GM19468 (cell line): ENCODE data around the gene TMEM233.
"Not testable (repeated sequence)": the region's sequence is repeated elsewhere in the genome, so short reads cannot be mapped to it uniquely, and the experiment has no call there.

ENCODE experiments used
- ATAC-seq: cut with Tn5 transposase; IDR thresholded peaks from one replicate; pipeline ENCODE4 v1.9.1; 2021; ENCODE audit warnings: mild to moderate bottlenecking, moderate library complexity, moderate number of reproducible peaks; ENCODE audit not compliant: unreplicated experiment; ENCODE audit errors: extremely low read depth

The TMEM233 gene

DNA sequence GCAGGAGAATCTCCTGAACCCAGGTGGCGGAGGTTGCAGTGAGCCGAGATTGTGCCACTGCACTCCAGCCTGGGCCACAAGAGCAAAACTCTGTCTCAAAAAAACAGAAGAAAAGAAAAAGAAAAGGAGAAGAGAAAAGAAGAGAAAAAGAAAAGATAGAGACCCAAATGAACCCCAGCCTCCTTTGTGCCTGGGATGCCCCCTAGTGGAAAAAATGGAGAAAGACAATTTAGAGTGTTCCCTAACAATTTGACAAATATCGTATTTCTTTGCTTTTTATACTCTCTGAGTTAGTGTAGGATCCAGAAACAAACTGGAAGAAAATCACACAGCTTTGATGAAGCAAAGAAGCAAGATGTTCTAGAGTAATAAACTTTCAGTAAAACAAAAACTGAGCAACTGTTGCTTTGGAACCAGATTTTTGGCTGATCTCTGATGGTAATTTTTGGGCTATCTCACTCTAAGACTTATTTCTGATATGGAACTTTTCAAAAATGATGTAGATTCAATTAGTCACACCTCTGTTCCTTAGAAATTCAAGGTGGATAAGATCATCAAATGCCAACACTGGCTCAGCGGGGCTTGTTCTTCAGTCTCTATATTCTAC, 55.7 kb downstream of the TMEM233 start:
- no peak for ATAC-seq

- ATAC-seq: no peak
Observed at GRCh38 chr12:119652665-119653064, 59.1 kb downstream of the TMEM233 start.

DNA sequence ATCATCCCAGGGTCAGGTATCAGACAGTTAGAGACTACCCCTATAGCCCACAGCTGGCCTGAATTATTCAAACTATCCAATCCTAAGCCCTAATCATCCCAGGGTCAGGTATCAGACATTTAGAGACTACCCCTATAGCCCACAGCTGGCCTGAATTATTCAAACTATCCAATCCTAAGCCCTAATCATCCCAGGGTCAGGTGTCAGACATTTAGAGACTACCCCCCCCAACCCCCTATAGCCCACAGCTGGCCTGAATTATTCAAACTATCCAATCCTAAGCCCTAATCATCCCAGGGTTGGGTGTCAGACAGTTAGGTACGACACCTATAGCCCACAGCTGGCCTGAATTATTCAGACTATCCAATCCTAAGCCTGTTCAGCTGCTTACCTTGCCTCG, 63.4 kb downstream of the TMEM233 start:
- not testable (repeated sequence) for ATAC-seq

- not testable (repeated sequence) for ATAC-seq
Observed at GRCh38 chr12:119658166-119658565, 64.6 kb downstream of the TMEM233 start.

GRCh38 chr12:119659289-119659897, 65.8 kb downstream of the TMEM233 start:
- ATAC-seq: no peak

- ATAC-seq: no peak
Observed at GRCh38 chr12:119660076-119660475, 66.5 kb downstream of the TMEM233 start.

GRCh38 chr12:119661882-119662281, 68.3 kb downstream of the TMEM233 start:
- ATAC-seq: no peak

DNA sequence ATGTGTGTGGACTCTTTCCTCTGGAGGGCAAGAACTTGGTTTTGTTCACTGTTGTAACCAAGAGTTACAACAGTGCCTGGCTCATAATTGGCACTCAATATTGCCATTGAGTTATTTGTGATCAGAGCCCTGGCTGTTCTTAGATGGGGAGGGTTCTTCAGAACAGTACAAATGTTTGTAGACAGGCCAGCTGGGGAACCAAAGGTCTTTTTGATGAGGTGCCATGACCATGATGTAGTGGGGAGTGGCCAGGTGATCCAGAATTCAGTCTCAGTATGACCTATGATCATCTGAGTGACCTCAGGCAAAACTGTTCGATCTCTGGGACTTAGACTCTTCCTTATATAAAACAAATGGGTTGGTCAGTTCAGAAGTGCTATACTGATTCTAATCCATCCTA, 71.1 kb downstream of the TMEM233 start:
- ATAC-seq: no peak

- ATAC-seq: no peak
Observed at GRCh38 chr12:119665164-119665929, 71.8 kb downstream of the TMEM233 start.

DNA sequence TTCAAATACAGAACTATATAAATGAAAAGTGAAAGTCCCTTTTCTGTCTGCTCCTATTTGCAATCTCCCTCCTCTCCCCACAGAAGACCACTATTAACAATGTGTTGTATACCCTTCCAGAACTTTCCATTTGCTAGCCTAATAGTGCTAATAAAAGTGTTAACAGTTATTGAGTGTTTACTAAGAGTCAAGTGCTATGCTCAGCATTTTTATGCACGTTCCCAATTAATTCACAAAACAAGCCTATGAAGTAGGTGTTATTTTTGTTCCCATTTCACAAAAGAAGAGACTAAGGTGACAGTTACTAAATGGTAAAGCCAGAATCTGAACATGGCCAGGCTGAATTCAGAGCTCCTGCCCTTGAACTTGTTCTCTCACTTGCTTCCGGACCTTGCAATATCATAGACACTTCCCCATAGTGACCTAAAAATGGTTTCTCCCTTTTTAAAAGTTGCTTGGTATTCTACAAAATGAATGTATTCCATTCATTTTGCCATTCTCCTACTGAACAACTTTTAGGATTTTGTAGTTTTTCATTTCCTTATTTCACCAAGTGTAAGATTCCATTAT, 72.7 kb downstream of the TMEM233 start:
- ATAC-seq: no peak

- ATAC-seq: no peak
Observed at GRCh38 chr12:119666900-119667576, 73.5 kb downstream of the TMEM233 start.

- ATAC-seq: peak; percentile 94
Observed at GRCh38 chr12:119667577-119668323, 74.2 kb downstream of the TMEM233 start, which contains the start of gene PRKAB1. Gene PRKAB1, plus strand, starts transcription at chr12:119668133. Its CDS starts 112 bp downstream, at chr12:119668245.

DNA sequence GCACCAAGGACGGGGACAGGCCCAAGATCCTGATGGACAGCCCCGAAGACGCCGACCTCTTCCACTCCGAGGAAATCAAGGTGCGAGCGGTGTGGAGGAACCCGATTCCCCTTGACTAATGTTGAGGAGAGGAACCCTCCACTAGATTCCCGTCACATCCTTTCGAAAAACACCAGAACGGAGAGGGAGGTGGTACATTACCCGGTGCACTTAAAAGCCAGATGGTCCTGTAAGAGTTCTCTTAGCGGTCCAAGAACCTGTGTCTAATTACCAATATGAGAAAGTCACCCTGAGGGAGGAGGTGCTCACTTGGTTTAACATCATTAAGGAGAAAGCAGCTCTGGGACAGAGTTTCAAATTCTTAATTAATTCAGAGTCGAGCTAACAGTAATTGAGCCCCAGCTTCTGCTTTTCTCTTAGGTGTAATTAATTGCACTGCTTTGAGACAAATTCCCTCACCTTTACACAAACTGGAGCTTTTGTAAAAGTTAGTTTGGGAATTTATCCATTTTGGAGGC, 74.8 kb downstream of the TMEM233 start:
- no peak for ATAC-seq

GRCh38 chr12:119669744-119670472, 76.3 kb downstream of the TMEM233 start:
- ATAC-seq: no peak

- ATAC-seq: no peak
Observed at GRCh38 chr12:119671070-119671469, 77.5 kb downstream of the TMEM233 start.

GRCh38 chr12:119672194-119672593, 78.6 kb downstream of the TMEM233 start:
- no peak for ATAC-seq

GRCh38 chr12:119673634-119674033, 80.1 kb downstream of the TMEM233 start:
- no peak for ATAC-seq

DNA sequence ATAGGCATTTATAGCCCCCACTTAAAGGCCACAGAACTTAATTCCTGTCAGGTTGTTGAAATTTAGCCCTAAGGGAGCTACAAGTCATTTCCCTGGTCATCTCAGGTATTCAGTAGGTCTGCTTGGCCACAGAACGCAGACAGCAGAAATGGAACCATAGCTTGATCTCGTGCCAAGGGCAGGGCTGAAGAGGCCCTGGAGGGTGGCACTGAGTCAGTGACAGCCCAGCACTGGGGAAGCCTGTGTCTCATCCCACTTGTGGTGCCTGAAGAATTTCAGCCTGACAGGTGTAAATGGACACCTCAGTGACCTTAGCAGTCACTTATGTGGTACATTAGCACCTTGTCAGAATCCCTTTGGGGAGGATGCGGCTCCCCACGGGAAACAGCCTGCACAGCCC, 81.0 kb downstream of the TMEM233 start:
- ATAC-seq: no peak

DNA sequence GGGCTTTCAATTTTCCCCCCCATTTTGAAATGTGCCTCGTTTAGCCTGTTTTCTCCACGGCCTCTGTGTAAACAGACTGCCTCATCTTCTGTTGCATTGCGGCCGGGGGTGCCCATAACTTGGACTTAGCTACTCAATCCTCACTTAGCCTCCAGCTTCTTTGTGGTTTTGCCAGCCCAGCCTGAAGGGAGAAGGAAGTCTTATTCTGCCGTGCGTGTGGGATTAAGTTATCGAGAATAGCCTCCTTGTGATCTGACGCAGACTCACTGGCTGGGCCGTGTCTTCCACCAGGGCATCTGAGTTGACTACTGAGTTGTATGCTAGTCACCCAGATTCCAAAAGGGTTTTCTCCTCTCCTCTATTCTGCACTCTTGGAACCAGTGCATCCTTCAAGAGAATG, 82.4 kb downstream of the TMEM233 start:
- no peak for ATAC-seq
